Endothelial cell of umbilical vein (primary cell): Measurements from ENCODE around the gene FSTL4.

Experiments
- CTCF ChIP-seq, 2 donors: IDR thresholded peaks; 1 replicate in 1 of 2; 2 replicates in 1 of 2; pipeline ENCODE4 v1.5.1; 2011; ENCODE audit warnings: low read length in 2 of 2, mild to moderate bottlenecking in 2 of 2, moderate library complexity in 2 of 2, control low read depth in 1 of 2, inconsistent platforms in 1 of 2, low read depth in 1 of 2; ENCODE audit not compliant: insufficient read depth in 1 of 2; ENCODE audit errors: extremely low read depth in 1 of 2
- EZH2 ChIP-seq: IDR thresholded peaks from 2 replicates; pipeline ENCODE4 v1.6.1; 2012; ENCODE audit warnings: borderline replicate concordance, low read depth, mild to moderate bottlenecking, moderate library complexity, low read length, inconsistent platforms; ENCODE audit not compliant: severe bottlenecking
- GATA2 ChIP-seq: IDR thresholded peaks from 2 replicates; pipeline ENCODE4 v1.7.0; 2011; ENCODE audit warnings: low read depth, mild to moderate bottlenecking, moderate library complexity, mixed read lengths, low read length; ENCODE audit not compliant: insufficient read length, insufficient read depth
- JUN ChIP-seq: IDR thresholded peaks from 2 replicates; pipeline ENCODE4 v1.6.1; 2011; ENCODE audit warnings: borderline replicate concordance, low read depth; ENCODE audit not compliant: insufficient read length, insufficient read depth
- MAX ChIP-seq: IDR thresholded peaks from 2 replicates; pipeline ENCODE4 v1.6.1; 2011; ENCODE audit not compliant: insufficient read depth, insufficient read length
- POLR2A ChIP-seq: IDR thresholded peaks from 2 replicates; pipeline ENCODE4 v1.6.1; 2012; ENCODE audit warnings: low read depth, mild to moderate bottlenecking, control low read depth, low read length
- POLR2AphosphoS5 ChIP-seq: IDR thresholded peaks from 2 replicates; pipeline ENCODE4 v1.6.1; 2012; ENCODE audit warnings: low read depth, mild to moderate bottlenecking, control low read depth, low read length, moderate library complexity; ENCODE audit not compliant: insufficient read depth

- TF ChIP-seq EZH2 (no peak), CTCF (IDR thresholded peaks at IDR 0.05; ENCODE audit: extremely low read depth in 1 of 2, insufficient read depth in 1 of 2, low read depth in 1 of 2, low read length in 2 of 2) (no peak), POLR2A (no peak), GATA2 (no peak), MAX (no peak), POLR2AphosphoS5 (no peak), JUN (no peak)
Observed at GRCh38 chr5:133296624-133297023, 315.7 kb downstream of the FSTL4 start.
